DOHH2 (cell line): ENCODE measurements around the gene FASLG.

Experiments used
- CTCF ChIP-seq: fragments of 200-600 bp; sonication (generic); IDR thresholded peaks from one replicate; pipeline ENCODE4 v1.5.1; 2014; ENCODE audit warnings: antibody characterized with exemption, mild to moderate bottlenecking, low read depth, low read length; ENCODE audit not compliant: poor library complexity, severe bottlenecking
- EZH2phosphoT487 ChIP-seq: fragments of 200-600 bp; sonication (generic); IDR thresholded peaks from 2 replicates; pipeline ENCODE4 v1.6.1; 2017; ENCODE audit warnings: borderline replicate concordance, mild to moderate bottlenecking, antibody characterized with exemption, low read length, moderate library complexity, mixed read lengths

DNA sequence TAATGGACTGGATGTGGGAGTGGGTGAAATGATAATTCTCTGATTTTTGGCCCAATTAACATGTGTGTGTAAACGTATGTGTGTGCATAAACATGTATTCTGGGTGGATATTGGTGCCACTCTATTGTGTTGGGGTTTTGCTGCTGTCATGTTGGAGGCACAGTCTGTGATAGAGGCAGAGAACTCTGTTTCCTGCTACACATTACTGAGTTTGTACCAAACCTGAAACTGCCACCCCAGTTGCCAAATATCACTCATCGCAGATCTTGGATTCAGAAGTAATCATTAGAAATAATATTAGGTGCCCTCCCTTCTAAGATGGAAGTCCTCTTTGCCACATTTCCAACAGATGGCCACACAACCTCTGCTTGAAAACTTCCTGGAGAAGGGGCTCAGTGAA is 13.8 kb downstream of the FASLG start:
- TF ChIP-seq CTCF: no peak
- no peak for TF ChIP-seq EZH2phosphoT487
